GM19455 (cell line): ENCODE results near the gene TRIM65.

ENCODE experiments used
- ATAC-seq: cut with Tn5 transposase; IDR thresholded peaks from one replicate; pipeline ENCODE4 v1.9.1; 2021; ENCODE audit not compliant: unreplicated experiment

Gene TRIM65

DNA sequence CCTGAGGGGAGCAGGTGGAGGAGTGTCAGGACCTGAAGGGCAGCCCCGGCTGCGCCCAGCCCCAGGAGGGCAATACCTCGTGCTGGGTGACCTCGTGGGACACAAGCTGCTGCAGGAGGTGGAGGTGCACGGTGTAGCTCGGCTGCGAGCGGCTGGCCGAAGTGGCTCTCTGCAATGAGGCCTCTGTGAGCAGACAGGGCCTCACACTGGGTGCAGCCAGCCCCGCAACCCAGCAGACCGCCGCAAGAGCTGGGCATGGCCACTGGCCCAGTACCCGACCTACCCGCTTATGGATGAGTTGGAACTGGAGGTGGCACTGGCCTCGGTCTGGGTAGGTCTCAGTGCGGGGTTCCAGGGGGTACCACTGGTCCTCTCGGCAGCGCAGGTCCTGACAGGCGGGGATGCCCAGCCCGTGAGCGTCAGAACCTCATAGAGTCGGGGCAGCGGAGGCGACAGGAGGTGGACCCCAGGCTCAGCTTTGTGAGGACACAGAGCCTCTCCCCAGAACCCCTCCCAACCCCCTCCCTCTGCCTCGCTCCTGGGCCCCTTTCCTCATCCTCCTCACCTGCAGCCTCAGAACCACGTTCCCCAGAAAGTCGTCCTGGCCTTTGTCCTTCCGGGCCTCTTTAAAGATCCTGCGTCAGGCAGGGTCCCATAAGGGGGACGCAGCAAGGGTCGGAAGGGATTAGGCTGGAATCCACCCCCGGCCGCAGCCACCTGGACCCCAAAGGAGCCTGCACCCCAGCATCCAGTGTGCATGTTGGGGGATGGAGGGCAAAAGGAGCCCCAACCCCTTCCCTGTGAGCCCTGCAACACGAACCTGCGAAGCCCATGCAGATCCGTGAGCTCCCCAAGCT lies 56.6 kb downstream of the TRIM65 start:
- no peak for ATAC-seq
